Measurements from ENCODE around the gene KCTD14.
"Not testable (repeated sequence)": the region's sequence is repeated elsewhere in the genome, so short reads cannot be mapped to it uniquely, and the experiment has no call there.

Gene KCTD14

DNA sequence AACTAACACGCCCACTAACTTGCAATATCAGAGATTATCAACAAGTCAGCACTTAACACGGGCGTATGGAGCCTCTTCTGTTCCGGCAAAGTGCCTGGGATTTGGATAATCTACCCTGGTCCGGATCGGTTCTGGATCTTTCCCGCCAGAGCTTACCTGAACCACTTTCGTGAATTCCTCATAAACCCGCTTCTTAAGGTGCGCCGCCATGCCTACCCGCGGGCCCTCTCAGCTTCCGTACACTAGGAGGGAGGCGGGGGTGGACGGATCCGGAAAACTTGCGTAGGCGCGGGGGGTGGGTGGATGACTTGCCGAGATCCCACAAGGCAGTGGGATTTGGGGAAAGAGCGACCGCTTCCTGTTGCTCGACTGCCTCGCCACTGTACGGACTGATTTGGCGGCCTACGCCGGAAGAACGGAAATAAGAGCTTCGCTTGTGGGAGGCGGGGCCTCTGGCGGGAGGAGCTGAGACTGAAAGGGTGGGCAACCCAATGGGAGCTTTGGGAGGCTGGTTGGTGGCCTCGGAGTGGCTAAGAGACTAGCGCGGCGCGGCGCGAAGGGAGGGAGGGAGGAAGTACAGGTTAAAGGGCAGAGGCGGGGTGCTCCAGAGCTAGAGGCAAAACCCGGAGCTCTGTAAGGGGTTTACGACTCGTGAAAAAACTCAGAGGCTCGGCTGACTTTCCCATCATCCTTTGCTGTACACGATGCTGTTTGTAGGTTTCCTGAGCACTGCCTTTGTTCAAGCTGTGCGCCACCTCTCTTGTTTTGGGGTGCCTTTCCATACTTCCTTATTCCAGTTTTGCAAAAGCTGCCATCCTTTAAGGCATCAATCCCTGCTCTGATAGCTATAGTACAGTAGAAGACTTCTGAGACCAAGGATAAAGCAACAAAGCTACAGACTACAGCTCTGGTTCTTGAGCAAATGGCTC lies 28.4 kb downstream of the KCTD14 start, which contains the start of gene INTS4:
INTS4 (minus strand) TSS at position 235 of the 929 bp plus-strand sequence; CDS start at position 210, 25 bp downstream.
- no peaks in the 10 kb centered on the region for H3K9me3 ChIP-seq (ENCODE audit: control insufficient read depth, insufficient read depth, low read depth, low read length)

DNA sequence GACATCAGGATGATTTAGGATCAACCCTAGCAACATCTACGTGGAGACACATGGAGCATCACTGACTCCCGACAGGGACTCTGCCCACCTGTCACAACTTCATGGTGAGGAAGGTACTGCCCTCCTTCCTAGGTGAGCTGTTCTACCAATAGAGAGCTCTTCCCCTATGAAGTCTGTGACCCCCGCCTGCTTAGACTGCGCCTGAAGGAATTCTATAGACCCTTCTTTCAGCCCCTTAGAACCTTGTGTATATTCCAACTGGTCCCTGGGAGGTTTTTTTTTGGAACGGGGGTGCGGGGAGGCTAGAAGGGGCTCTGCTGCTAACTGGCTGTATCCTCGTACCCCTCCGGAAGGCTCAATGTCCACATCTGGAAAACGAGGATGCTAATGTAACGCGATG lies 29.2 kb downstream of the KCTD14 start:
- H3K4me1 ChIP-seq (ENCODE audit: control insufficient read depth, insufficient read depth, low read length), result peaks cover 9% of the 10 kb centered on the region
- peaks cover 16% of the 10 kb centered on the region for H3K36me3 ChIP-seq (ENCODE audit: control insufficient read depth, insufficient read depth, low read length)
- peak overlapping the region; percentile 39; the same call in 1 of the 2 replicates for H3K27ac ChIP-seq (ENCODE audit: low read depth, low read length)
- H3K4me3 ChIP-seq (ENCODE audit: low read depth, low read length), result peak overlapping the region; percentile 89
- no peaks in the 10 kb centered on the region for H3K27me3 ChIP-seq (ENCODE audit: control insufficient read depth, insufficient read depth, low read length)
- H3K9me3 ChIP-seq (ENCODE audit: control insufficient read depth, insufficient read depth, low read depth, low read length), result no peaks in the 10 kb centered on the region
- H3K9ac ChIP-seq (ENCODE audit: low read length), result peak overlapping the region; percentile 82

More for the DNA sequence above, 28.4 kb downstream of the KCTD14 start, which contains the start of gene INTS4:
- Histone ChIP-seq H3K36me3 (ENCODE audit: control insufficient read depth, insufficient read depth, low read length) (peaks cover 12% of the 10 kb centered on the region), H3K27me3 (ENCODE audit: control insufficient read depth, insufficient read depth, low read length) (no peaks in the 10 kb centered on the region), H3K4me1 (ENCODE audit: control insufficient read depth, insufficient read depth, low read length) (peaks cover 9% of the 10 kb centered on the region), H3K27ac (ENCODE audit: low read depth, low read length) (peak within 1 kb of the TSS; percentile 54; the same call in 1 of the 2 replicates), H3K9ac (ENCODE audit: low read length) (peak within 1 kb of the TSS; percentile 82), H3K4me3 (ENCODE audit: low read depth, low read length) (peak within 1 kb of the TSS; percentile 89)

- H3K27me3 ChIP-seq (ENCODE audit: control insufficient read depth, insufficient read depth, low read length), result no peaks in the 10 kb centered on the region
- H3K36me3 ChIP-seq (ENCODE audit: control insufficient read depth, insufficient read depth, low read length), result peaks cover 34% of the 10 kb centered on the region
- no peak overlapping the region for H3K4me3 ChIP-seq (ENCODE audit: low read depth, low read length)
- peaks cover 9% of the 10 kb centered on the region for H3K4me1 ChIP-seq (ENCODE audit: control insufficient read depth, insufficient read depth, low read length)
- no peak overlapping the region for H3K9ac ChIP-seq (ENCODE audit: low read length)
- H3K9me3 ChIP-seq (ENCODE audit: control insufficient read depth, insufficient read depth, low read depth, low read length), result no peaks in the 10 kb centered on the region
- H3K27ac ChIP-seq (ENCODE audit: low read depth, low read length), result no peak overlapping the region
Measured at GRCh38 chr11:77990981-77991380, 32.1 kb downstream of the KCTD14 start.

- H3K4me1 ChIP-seq (ENCODE audit: control insufficient read depth, insufficient read depth, low read length); H3K4me3 ChIP-seq (ENCODE audit: low read depth, low read length); H3K9ac ChIP-seq (ENCODE audit: low read length); H3K9me3 ChIP-seq (ENCODE audit: control insufficient read depth, insufficient read depth, low read depth, low read length); H3K27ac ChIP-seq (ENCODE audit: low read depth, low read length); H3K27me3 ChIP-seq (ENCODE audit: control insufficient read depth, insufficient read depth, low read length): not testable (repeated sequence)
- peaks cover 34% of the 10 kb centered on the region for H3K36me3 ChIP-seq (ENCODE audit: control insufficient read depth, insufficient read depth, low read length)
Measured at GRCh38 chr11:77986456-77986855, 36.6 kb downstream of the KCTD14 start.

GRCh38 chr11:77981346-77981947 lies 41.6 kb downstream of the KCTD14 start:
- no peak overlapping the region for H3K4me3 ChIP-seq (ENCODE audit: low read depth, low read length)
- H3K27ac ChIP-seq (ENCODE audit: low read depth, low read length), result no peak overlapping the region
- no peaks in the 10 kb centered on the region for H3K4me1 ChIP-seq (ENCODE audit: control insufficient read depth, insufficient read depth, low read length)
- H3K9ac ChIP-seq (ENCODE audit: low read length), result no peak overlapping the region
- no peaks in the 10 kb centered on the region for H3K9me3 ChIP-seq (ENCODE audit: control insufficient read depth, insufficient read depth, low read depth, low read length)
- peaks cover 29% of the 10 kb centered on the region for H3K36me3 ChIP-seq (ENCODE audit: control insufficient read depth, insufficient read depth, low read length)
- H3K27me3 ChIP-seq (ENCODE audit: control insufficient read depth, insufficient read depth, low read length), result no peaks in the 10 kb centered on the region

DNA sequence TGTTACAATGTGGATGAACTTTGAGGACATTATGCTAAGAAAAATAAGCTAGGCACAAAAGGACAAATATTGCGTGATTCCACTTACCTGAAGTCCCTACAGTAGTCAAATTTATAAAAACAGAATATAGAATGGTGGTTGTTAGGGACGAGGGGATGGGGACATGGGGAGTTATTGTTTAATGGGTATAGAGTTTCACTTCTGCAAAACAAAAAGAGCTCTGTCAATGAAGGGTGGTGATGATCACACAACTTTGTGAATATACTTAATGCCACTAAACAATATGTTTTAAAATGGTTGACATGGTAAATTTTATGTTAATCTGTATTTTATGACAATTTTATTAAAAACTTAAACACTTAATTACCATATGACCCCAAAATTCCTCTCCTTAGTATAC lies 54.7 kb downstream of the KCTD14 start:
- Histone ChIP-seq H3K4me3 (ENCODE audit: low read depth, low read length) (no peak overlapping the region), H3K9ac (ENCODE audit: low read length) (no peak overlapping the region), H3K27ac (ENCODE audit: low read depth, low read length) (no peak overlapping the region), H3K36me3 (ENCODE audit: control insufficient read depth, insufficient read depth, low read length) (peaks cover 5% of the 10 kb centered on the region; the same call in 1 of the 2 replicates), H3K4me1 (ENCODE audit: control insufficient read depth, insufficient read depth, low read length) (no peaks in the 10 kb centered on the region), H3K27me3 (ENCODE audit: control insufficient read depth, insufficient read depth, low read length) (no peaks in the 10 kb centered on the region), H3K9me3 (ENCODE audit: control insufficient read depth, insufficient read depth, low read depth, low read length) (no peaks in the 10 kb centered on the region)

DNA sequence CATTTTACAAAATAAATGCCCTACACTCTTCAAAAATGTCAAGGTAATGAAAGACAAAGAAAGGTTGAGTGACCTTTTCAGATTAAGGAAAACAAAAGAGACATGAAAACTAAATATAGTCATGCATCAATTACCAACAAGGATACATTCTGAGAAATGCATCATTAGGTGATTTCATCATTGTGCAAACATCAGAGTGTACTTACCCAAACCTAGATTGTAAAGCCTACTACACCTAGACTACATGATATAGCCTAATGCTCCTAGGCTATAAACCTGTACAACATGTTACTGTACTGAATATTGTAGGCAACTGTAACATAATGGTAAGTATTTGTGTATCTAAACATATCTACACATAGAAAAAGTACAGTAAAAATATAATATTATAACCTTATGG lies 55.3 kb downstream of the KCTD14 start:
- no peaks in the 10 kb centered on the region for H3K4me1 ChIP-seq (ENCODE audit: control insufficient read depth, insufficient read depth, low read length)
- no peaks in the 10 kb centered on the region for H3K9me3 ChIP-seq (ENCODE audit: control insufficient read depth, insufficient read depth, low read depth, low read length)
- H3K4me3 ChIP-seq (ENCODE audit: low read depth, low read length), result no peak overlapping the region
- H3K9ac ChIP-seq (ENCODE audit: low read length), result no peak overlapping the region
- H3K27ac ChIP-seq (ENCODE audit: low read depth, low read length), result no peak overlapping the region
- H3K27me3 ChIP-seq (ENCODE audit: control insufficient read depth, insufficient read depth, low read length), result no peaks in the 10 kb centered on the region
- H3K36me3 ChIP-seq (ENCODE audit: control insufficient read depth, insufficient read depth, low read length), result peaks cover 5% of the 10 kb centered on the region; the same call in 1 of the 2 replicates

DNA sequence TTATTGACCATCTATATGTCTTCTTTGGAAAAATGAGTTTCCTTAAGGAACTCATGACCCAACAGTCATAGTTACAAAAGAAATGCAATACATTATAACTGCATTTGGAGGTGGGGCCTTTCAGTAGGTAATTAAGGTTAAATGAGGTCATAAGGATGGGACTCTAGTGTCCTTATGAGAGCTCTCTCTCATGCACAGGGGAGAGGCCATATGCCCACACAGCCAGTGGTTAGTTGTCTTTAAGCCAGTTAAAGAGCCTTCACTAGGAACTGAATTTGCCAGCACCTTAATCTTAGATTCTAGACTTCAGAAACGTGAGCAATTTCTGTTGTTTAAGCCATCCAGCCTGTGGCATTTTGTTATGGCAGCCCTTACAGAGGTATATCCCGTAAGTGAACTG lies 56.0 kb downstream of the KCTD14 start:
- Histone ChIP-seq H3K36me3 (ENCODE audit: control insufficient read depth, insufficient read depth, low read length) (peaks cover 5% of the 10 kb centered on the region; the same call in 1 of the 2 replicates), H3K9ac (ENCODE audit: low read length) (no peak overlapping the region), H3K27ac (ENCODE audit: low read depth, low read length) (no peak overlapping the region), H3K4me1 (ENCODE audit: control insufficient read depth, insufficient read depth, low read length) (no peaks in the 10 kb centered on the region), H3K27me3 (ENCODE audit: control insufficient read depth, insufficient read depth, low read length) (no peaks in the 10 kb centered on the region), H3K9me3 (ENCODE audit: control insufficient read depth, insufficient read depth, low read depth, low read length) (no peaks in the 10 kb centered on the region), H3K4me3 (ENCODE audit: low read depth, low read length) (no peak overlapping the region)

GRCh38 chr11:77966338-77966737 lies 56.7 kb downstream of the KCTD14 start:
- Histone ChIP-seq H3K36me3 (ENCODE audit: control insufficient read depth, insufficient read depth, low read length) (peaks cover 5% of the 10 kb centered on the region; the same call in 1 of the 2 replicates), H3K9ac (ENCODE audit: low read length) (no peak overlapping the region), H3K27me3 (ENCODE audit: control insufficient read depth, insufficient read depth, low read length) (no peaks in the 10 kb centered on the region), H3K27ac (ENCODE audit: low read depth, low read length) (no peak overlapping the region), H3K4me3 (ENCODE audit: low read depth, low read length) (no peak overlapping the region), H3K9me3 (ENCODE audit: control insufficient read depth, insufficient read depth, low read depth, low read length) (no peaks in the 10 kb centered on the region), H3K4me1 (ENCODE audit: control insufficient read depth, insufficient read depth, low read length) (no peaks in the 10 kb centered on the region)

All from HUES6 (cell line).